HG02678 (cell line): ENCODE results near the gene INPP4B.
"Not testable (repeated sequence)": the region's sequence is repeated elsewhere in the genome, so short reads cannot be mapped to it uniquely, and the experiment has no call there.

Source experiments
- ATAC-seq: cut with Tn5 transposase; IDR thresholded peaks from one replicate; pipeline ENCODE4 v1.9.1; 2021; ENCODE audit warnings: mild to moderate bottlenecking, moderate library complexity; ENCODE audit not compliant: unreplicated experiment

INPP4B gene

DNA sequence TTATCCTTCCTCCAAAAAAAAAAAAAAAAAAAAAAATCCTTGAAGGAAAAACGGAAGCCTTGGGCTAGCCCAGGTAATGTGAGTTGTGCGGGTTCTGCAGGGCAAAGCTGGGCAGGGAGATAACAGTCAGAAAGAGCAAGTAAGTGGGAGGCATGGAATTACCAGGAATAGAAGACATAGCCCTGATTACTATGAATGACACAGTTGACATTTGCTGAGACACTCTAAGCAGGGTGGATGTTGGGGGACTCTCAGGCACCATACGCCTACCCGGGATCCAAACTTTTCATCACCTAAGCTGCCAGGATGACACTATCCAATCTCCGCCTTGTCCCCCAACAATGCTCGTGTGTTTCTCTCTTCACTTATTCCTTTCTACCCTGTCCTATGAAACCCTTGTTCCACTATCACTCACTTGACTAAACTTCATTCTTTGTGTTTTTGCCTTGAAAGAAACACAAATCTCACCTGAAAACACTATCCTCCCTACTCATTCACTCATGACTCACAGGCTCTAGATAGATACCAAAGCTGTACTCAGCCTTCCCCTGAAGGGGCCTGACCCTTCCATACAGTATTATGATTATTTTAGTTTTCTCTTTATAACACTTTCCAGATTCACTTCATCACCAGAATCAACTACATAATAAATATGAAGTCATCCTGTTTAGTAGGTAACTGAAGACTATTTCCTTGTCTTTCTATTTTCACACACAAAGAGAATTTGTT is 158.4 kb downstream of the INPP4B start:
- ATAC-seq: no peak

GRCh38 chr4:142686081-142686480 is 160.0 kb downstream of the INPP4B start:
- no peak for ATAC-seq

DNA sequence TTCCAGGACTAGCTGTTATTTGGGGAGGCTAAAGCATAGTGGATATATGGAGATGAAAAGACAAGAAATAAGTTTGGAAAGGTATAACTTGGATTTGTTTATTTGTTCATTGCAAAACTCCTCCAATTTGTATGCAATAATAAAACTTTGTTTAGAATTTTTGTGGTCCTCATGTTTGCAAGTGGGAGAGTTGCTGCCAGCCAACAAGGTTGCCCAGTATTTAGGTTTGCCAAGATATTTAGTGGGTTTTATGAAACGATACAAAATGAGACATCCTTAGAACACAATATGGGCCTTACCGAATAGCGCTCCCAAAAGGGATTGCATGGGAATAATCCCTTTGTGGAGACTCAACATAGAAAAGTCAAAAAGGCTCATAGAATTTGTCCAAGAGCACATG is 162.1 kb downstream of the INPP4B start:
- ATAC-seq: no peak

DNA sequence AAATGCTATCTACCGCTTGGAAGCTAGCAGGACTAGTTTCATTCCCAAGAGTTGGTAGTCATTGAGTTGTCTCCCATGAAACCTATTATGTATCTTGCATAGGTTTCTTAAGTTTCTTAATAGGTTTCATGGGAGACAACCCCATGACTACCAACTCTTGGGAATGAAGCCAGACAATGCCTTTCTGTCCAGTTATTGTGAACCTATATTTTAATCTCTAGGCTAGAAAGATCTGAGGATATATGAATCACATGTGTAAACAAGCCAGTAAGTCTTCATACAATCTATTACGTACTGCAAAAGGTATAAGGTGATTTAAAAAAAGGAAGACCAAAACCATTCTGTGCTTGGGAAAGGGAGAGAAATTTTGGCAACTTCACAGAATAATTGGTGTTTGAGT is 162.6 kb downstream of the INPP4B start:
- no peak for ATAC-seq

GRCh38 chr4:142671516-142671915 is 174.6 kb downstream of the INPP4B start:
- ATAC-seq: no peak

- ATAC-seq: no peak
Measured at GRCh38 chr4:142663828-142664227, 182.3 kb downstream of the INPP4B start.

DNA sequence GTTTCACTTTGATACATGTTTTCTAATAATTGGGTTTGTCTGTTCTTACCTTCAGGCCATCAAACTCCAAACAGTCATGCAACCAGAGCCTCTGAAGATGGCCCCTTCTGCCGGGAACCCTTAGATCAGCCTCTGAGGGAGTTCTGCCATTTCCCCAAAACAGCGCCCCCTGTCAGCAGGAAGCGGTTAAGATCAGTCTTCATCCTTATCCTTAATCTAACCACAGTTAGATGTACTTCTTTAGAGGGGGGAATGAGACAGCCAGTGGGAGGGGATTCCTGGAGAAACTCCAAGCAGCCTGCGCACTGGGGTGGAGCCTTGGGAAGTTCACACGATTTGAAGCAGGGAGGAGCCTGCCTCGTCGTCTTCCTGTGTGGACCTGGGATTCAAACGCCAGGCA is 185.4 kb downstream of the INPP4B start:
- ATAC-seq: no peak

DNA sequence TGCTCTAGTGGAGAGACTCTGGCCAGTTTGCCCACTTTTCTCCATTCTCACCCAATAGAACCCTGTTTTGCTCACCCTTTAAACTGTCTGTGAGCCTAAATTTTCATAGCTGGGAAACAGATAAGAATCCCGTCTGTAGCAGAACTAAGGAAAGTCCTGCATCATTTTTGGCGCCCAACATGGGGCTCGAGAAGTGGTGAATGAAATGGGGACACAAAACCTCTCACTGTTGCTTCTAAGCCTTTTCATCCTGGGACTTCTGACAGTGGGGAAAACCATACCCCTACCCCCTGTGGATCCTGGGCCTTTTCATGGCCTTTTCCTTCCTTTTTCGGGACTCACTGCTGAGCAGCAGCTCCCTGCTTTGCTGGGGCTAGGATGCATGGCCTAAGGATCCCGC is 189.9 kb downstream of the INPP4B start:
- ATAC-seq: no peak

DNA sequence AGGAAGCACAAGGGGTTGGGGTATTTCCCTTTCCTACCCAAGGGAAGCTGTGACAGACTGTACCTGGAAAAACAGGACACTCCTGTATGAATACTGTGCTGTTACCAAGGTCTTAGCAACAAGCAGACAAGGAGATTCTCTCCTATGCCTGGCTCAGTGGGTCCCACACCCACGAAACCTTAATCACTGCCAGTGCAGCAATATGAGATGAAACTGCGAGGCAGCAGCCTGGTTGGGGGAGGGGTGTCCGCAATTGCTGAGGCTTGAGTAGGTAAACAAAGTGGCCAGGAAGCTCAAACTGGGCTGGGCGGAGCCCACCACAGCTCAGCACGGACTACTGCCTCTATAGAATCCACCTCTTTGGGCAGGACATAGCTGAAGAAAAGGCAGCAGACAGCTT is 197.7 kb downstream of the INPP4B start:
- no peak for ATAC-seq

- ATAC-seq: no peak
Measured at GRCh38 chr4:142645475-142646108, 200.5 kb downstream of the INPP4B start.

DNA sequence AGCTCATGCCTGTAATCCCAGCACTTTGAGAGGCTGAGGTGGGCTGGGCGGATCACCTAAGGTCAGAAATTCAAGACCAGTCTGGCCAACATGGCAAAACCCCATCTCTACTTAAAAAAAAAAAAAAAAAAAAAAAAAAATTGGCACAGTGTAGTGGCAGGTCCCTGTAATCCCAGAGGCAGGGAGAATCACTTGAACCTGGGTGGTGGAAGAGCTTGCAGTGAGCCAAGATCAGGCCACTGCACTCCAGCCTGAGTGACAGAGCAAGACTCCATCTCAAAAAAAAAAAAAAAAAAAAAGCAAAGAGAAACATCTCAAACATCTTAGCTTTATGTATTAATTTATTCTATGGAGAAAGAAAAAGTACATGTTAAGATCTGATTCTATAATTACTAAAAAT is 201.5 kb downstream of the INPP4B start:
- not testable (repeated sequence) for ATAC-seq

DNA sequence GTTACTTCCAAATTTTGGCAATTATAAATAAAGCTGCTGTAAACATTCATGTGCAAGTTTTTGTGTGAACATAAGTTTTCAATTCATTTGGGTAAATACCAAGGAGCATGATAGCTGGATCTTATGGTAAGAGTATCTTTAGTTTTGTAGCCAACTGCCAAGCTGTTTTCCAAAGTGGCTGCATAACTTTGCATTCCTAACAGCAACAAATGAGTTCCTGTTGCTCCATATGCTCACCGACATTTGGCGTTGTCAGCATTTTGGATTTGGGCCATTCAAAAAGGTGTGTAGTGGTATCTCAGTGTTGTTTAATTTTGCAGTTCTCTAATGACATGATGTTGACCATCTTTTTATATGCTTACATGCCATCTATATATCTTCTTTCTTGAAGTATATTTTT is 208.5 kb downstream of the INPP4B start:
- ATAC-seq: no peak

- no peak for ATAC-seq
Measured at GRCh38 chr4:142631836-142632235, 214.3 kb downstream of the INPP4B start.

- no peak for ATAC-seq
Measured at GRCh38 chr4:142615324-142615665, 230.8 kb downstream of the INPP4B start.

- no peak for ATAC-seq
Measured at GRCh38 chr4:142614621-142615323, 231.3 kb downstream of the INPP4B start.

DNA sequence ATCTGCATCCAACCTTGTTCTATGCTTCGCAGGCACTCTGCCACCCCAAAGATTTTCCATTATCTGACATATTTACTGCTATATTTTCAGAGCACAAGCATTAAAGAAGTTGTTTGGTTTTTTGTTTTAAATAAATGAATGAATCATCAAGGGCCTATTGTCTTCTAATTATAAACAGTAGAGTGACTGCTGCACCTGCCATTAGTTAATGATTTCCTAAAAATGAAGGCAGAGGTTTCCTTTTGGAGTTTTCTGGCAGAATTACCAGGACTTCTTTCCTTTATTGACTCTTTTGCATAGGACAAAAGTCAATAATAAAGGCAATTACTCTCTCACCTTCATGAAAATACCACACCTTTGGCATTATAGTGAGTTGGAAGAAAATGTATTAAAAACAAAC is 238.1 kb downstream of the INPP4B start:
- ATAC-seq: no peak

DNA sequence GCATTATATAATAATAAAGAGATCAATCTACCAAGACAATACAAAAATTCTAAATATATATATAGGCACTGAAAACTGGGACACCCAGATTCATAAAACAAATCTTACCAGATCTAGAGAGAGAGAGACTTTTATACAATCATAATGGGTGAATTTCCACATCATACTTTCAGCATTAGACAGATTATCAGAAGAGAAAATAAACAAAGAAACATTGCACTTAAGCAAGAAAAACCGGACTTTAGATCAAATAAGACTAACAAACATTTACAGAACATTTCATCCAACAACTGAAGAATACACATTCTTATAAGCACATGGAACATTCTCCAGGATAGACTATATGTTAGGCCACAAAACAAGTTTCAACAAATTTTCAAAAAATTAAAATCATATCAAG is 245.1 kb downstream of the INPP4B start:
- ATAC-seq: no peak

DNA sequence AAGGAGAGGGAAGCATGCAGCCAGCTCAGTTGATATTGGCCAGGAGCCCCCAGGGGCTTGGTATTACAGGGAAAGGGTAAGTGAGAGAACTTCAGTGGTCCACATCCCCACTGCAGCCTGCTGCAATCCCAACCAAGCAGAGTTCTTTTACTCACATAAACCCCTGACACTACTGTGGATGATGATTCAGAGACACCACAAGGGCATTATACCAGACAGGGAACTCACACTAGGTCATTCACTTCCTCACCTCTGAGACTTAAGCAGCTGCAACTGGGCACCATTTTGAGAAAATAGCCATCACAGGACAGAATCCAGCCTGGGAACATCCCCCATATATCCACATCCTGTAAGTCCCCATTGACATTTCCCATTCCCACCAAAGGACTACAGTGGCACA is 248.0 kb downstream of the INPP4B start:
- no peak for ATAC-seq

DNA sequence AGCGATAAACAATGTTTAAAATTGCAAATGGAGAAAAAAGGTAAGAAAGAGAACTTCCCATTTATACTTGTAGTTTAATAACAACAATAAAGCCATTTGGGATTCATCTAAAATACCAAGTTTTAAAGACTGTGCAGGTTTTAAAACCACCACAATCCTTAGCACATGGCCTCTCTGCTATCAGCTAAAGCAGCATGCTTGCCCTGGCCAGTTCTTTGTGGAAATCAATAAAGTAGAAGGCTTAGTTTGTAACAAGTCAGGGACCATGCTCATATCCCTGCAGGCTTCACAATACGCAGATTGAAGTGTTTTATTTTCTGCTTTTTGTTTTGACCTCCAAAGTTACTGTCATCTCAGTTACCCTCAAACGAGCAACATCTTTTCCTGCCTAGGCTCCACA is 249.5 kb downstream of the INPP4B start:
- ATAC-seq: no peak

GRCh38 chr4:142596121-142596520 is 250.0 kb downstream of the INPP4B start:
- no peak for ATAC-seq

DNA sequence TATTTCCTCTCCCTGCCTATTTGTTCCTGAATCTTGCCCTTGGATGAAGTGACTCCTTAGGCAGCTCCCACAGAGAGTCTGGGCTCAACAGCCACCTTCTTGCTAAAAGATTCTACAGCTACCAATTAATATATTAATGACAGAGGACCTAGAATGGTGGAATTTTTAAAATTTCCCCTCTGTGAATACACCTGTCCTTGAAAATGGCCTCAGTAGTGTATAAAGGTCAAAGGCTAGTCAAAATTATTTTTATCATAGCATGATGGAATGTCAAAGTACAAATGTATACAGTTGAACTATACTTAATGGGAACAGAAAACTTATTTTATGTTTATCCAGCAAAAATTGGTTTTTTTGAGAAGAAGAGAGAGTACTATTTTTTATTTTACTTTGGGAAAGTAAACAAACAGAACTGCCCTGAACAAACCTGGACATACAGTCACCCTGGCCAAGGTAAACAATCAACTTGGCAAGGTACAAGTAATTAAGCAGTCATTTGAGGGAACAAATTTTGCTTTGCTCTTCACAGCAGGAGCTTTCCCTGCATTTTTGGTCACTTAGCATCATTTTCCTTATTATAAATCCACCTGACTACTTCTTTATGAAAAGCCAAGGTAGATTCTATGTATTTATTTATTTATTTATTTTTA is 250.8 kb downstream of the INPP4B start:
- no peak for ATAC-seq

DNA sequence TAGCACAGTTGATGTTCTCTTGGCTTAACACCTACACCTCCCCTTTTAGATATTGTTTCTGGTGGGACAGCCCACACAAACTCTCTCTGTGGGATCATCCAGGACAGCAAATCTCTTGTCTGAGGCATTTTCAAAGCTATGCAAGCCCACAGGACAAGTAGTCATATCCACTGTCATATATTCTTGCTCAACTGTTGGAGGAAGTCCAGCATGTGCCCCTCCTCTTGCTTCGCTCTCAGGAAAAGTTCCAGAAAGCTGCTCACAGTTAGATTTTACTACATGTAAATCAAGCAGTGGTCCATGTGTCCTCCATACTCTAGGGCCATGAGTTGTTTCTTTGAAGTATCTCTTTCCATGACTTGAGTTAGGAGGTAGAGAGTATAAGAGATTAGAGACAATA is 260.7 kb downstream of the INPP4B start:
- ATAC-seq: no peak
